ENCODE measurements around the gene PDIA2.

PDIA2 gene

GRCh38 chr16:263182-263774, 19.7 kb upstream of the PDIA2 start:
- no peak for DNase-seq
- H3K4me1 ChIP-seq (ENCODE audit: control extremely low read depth in 1 of 4, control insufficient read depth in 4 of 4, insufficient read depth in 4 of 4, low read length in 3 of 4), result peaks cover 0 to 6% (median 3%) of the 10 kb centered on the region in 4 experiments
- ChIA-PET POLR2A (no interaction called here), CTCF (interaction anchor here (1.0 to 1.4 kb wide), 2 partner anchors 9 to 24 kb away, joined by 3 to 4 read pairs; no protein-coding TSS in a partner anchor)
- H3K4me3 ChIP-seq (ENCODE audit: control insufficient read depth in 1 of 7, extremely low read depth in 1 of 7, insufficient read depth in 4 of 7, low read depth in 2 of 7, low read length in 6 of 7), result no peak overlapping the region
- H3K27me3 ChIP-seq (replicated peaks in 2 of 5; ENCODE audit: control insufficient read depth in 4 of 5, insufficient read depth in 5 of 5, low read length in 4 of 5), result no peaks in the 10 kb centered on the region
- 96% methylated on average over 35 of the region's 35 CpGs for WGBS (ENCODE audit: insufficient coverage)
- peaks cover 0 to 62% (median 32%) of the 10 kb centered on the region in 4 experiments for H3K36me3 ChIP-seq (ENCODE audit: control insufficient read depth in 4 of 4, insufficient read depth in 4 of 4, low read length in 3 of 4)
- H3K9me3 ChIP-seq (ENCODE audit: control extremely low read depth in 1 of 5, control insufficient read depth in 4 of 5, insufficient read depth in 2 of 5, low read depth in 1 of 5, low read length in 4 of 5), result no peaks in the 10 kb centered on the region
- H3K27ac ChIP-seq (ENCODE audit: insufficient read depth in 1 of 2, low read depth in 1 of 2, low read length in 2 of 2, poor library complexity in 1 of 2, severe bottlenecking in 2 of 2), result no peak overlapping the region

GRCh38 chr16:263944-264343, 19.0 kb upstream of the PDIA2 start:
- no peaks in the 10 kb centered on the region for H3K27me3 ChIP-seq (replicated peaks in 2 of 5; ENCODE audit: control insufficient read depth in 4 of 5, insufficient read depth in 5 of 5, low read length in 4 of 5)
- H3K4me1 ChIP-seq (ENCODE audit: control extremely low read depth in 1 of 4, control insufficient read depth in 4 of 4, insufficient read depth in 4 of 4, low read length in 3 of 4), result peaks cover 0 to 6% (median 2%) of the 10 kb centered on the region in 4 experiments
- no peaks in the 10 kb centered on the region for H3K9me3 ChIP-seq (ENCODE audit: control extremely low read depth in 1 of 5, control insufficient read depth in 4 of 5, insufficient read depth in 2 of 5, low read depth in 1 of 5, low read length in 4 of 5)
- CTCF ChIA-PET, result interaction anchor here (1.0 to 1.4 kb wide), 2 partner anchors 10 to 24 kb away, joined by 3 to 4 read pairs; no protein-coding TSS in a partner anchor
- POLR2A ChIA-PET, result no interaction called here
- H3K4me3 ChIP-seq (ENCODE audit: control insufficient read depth in 1 of 7, extremely low read depth in 1 of 7, insufficient read depth in 4 of 7, low read depth in 2 of 7, low read length in 6 of 7), result no peak overlapping the region
- 97% methylated on average over 16 of the region's 17 CpGs for WGBS (ENCODE audit: insufficient coverage)
- no peak for DNase-seq
- peaks cover 0 to 62% (median 32%) of the 10 kb centered on the region in 4 experiments for H3K36me3 ChIP-seq (ENCODE audit: control insufficient read depth in 4 of 4, insufficient read depth in 4 of 4, low read length in 3 of 4)
- no peak overlapping the region for H3K27ac ChIP-seq (ENCODE audit: insufficient read depth in 1 of 2, low read depth in 1 of 2, low read length in 2 of 2, poor library complexity in 1 of 2, severe bottlenecking in 2 of 2)

DNA sequence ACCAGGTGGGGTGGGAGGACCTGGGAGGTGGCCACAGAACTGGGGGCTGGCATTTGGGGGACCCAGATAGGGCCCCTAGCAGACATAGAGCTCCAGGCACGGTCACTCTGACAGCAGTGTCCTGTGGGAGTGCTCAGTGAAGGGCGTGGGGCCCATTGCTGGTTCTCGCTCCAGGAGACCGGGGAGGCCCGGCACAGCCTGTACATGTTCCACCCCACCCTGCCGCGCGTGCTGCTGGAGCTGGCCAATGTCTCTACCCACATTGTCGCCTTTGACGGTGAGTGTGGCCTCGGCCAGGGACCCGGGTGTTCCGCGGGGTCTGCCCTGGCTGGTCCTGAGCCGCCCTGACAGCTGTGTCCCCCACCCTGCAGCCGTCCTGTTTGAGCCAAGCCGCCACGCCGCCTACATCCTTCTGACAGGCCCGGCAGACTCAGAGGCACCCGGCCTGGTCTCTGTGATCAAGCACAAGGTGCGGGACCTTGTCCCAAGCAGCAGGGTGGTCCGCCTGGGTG, 18.5 kb upstream of the PDIA2 start:
- no peak overlapping the region for H3K4me3 ChIP-seq (ENCODE audit: control insufficient read depth in 1 of 7, extremely low read depth in 1 of 7, insufficient read depth in 4 of 7, low read depth in 2 of 7, low read length in 6 of 7)
- DNase-seq, result no peak
- CTCF ChIA-PET, result interaction anchor here (1.4 kb wide), 1 partner anchor 25 kb away, joined by 4 read pairs; no protein-coding TSS in a partner anchor

DNA sequence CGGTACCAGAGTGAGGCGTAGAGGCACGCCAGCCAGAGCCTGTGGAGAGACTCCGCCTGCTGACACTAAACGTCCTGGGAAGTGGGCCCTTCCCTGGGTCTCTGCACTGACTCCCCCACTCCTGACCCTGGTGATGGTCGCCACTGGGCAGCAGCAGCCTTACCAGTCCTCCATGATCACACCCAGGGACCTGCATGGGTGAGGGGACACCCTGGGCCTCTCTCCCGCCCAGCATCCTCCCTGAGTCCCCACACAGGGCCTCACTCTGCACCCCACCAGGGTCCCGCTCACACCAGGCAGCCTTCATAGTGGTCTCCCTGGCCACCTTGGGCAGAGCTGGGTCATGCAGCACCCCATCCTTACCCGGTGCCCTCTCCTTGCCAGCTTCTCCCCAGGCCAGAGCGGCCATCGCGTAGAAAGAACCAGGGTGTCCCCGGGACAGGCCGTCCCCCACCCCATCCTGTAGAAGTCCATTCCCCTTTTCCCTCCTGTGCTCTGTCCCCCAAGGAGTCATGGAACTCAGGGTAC, 17.9 kb upstream of the PDIA2 start:
- no peak overlapping the region for H3K4me3 ChIP-seq (ENCODE audit: control insufficient read depth in 1 of 7, extremely low read depth in 1 of 7, insufficient read depth in 4 of 7, low read depth in 2 of 7, low read length in 6 of 7)
- 98% methylated on average over 12 of the region's 14 CpGs for WGBS (ENCODE audit: insufficient coverage)
- H3K4me1 ChIP-seq (ENCODE audit: control extremely low read depth in 1 of 4, control insufficient read depth in 4 of 4, insufficient read depth in 4 of 4, low read length in 3 of 4), result no peaks in the 10 kb centered on the region
- no peak overlapping the region for H3K27ac ChIP-seq (ENCODE audit: insufficient read depth in 1 of 2, low read depth in 1 of 2, low read length in 2 of 2, poor library complexity in 1 of 2, severe bottlenecking in 2 of 2)
- ChIA-PET CTCF (no interaction called here), POLR2A (no interaction called here)
- no peaks in the 10 kb centered on the region for H3K9me3 ChIP-seq (ENCODE audit: control extremely low read depth in 1 of 5, control insufficient read depth in 4 of 5, insufficient read depth in 2 of 5, low read depth in 1 of 5, low read length in 4 of 5)
- no peaks in the 10 kb centered on the region for H3K27me3 ChIP-seq (replicated peaks in 2 of 5; ENCODE audit: control insufficient read depth in 4 of 5, insufficient read depth in 5 of 5, low read length in 4 of 5)
- no peak for DNase-seq
- H3K36me3 ChIP-seq (ENCODE audit: control insufficient read depth in 4 of 4, insufficient read depth in 4 of 4, low read length in 3 of 4), result peaks cover 0 to 51% (median 29%) of the 10 kb centered on the region in 4 experiments

More for the DNA sequence above, 18.5 kb upstream of the PDIA2 start:
- Histone ChIP-seq H3K27me3 (replicated peaks in 2 of 5; ENCODE audit: control insufficient read depth in 4 of 5, insufficient read depth in 5 of 5, low read length in 4 of 5) (no peaks in the 10 kb centered on the region), H3K4me1 (ENCODE audit: control extremely low read depth in 1 of 4, control insufficient read depth in 4 of 4, insufficient read depth in 4 of 4, low read length in 3 of 4) (peaks cover 0 to 4% (median under 1%) of the 10 kb centered on the region in 4 experiments), H3K36me3 (ENCODE audit: control insufficient read depth in 4 of 4, insufficient read depth in 4 of 4, low read length in 3 of 4) (peaks cover 0 to 57% (median 32%) of the 10 kb centered on the region in 4 experiments), H3K9me3 (ENCODE audit: control extremely low read depth in 1 of 5, control insufficient read depth in 4 of 5, insufficient read depth in 2 of 5, low read depth in 1 of 5, low read length in 4 of 5) (no peaks in the 10 kb centered on the region), H3K27ac (ENCODE audit: insufficient read depth in 1 of 2, low read depth in 1 of 2, low read length in 2 of 2, poor library complexity in 1 of 2, severe bottlenecking in 2 of 2) (no peak overlapping the region)
- POLR2A ChIA-PET, result no interaction called here
- 94% methylated on average over 23 of the region's 23 CpGs for WGBS (ENCODE audit: insufficient coverage)

GRCh38 chr16:265711-266110, 17.3 kb upstream of the PDIA2 start:
- Histone ChIP-seq H3K4me1 (ENCODE audit: control extremely low read depth in 1 of 4, control insufficient read depth in 4 of 4, insufficient read depth in 4 of 4, low read length in 3 of 4) (no peaks in the 10 kb centered on the region), H3K27me3 (replicated peaks in 2 of 5; ENCODE audit: control insufficient read depth in 4 of 5, insufficient read depth in 5 of 5, low read length in 4 of 5) (no peaks in the 10 kb centered on the region), H3K9me3 (ENCODE audit: control extremely low read depth in 1 of 5, control insufficient read depth in 4 of 5, insufficient read depth in 2 of 5, low read depth in 1 of 5, low read length in 4 of 5) (no peaks in the 10 kb centered on the region), H3K27ac (ENCODE audit: insufficient read depth in 1 of 2, low read depth in 1 of 2, low read length in 2 of 2, poor library complexity in 1 of 2, severe bottlenecking in 2 of 2) (no peak overlapping the region), H3K36me3 (ENCODE audit: control insufficient read depth in 4 of 4, insufficient read depth in 4 of 4, low read length in 3 of 4) (peaks cover 0 to 45% (median 24%) of the 10 kb centered on the region in 4 experiments), H3K4me3 (ENCODE audit: control insufficient read depth in 1 of 7, extremely low read depth in 1 of 7, insufficient read depth in 4 of 7, low read depth in 2 of 7, low read length in 6 of 7) (no peak overlapping the region)
- CTCF ChIA-PET, result no interaction called here
- no peak for DNase-seq
- POLR2A ChIA-PET, result no interaction called here
- 82% methylated on average over 12 of the region's 12 CpGs for WGBS (ENCODE audit: insufficient coverage)

DNA sequence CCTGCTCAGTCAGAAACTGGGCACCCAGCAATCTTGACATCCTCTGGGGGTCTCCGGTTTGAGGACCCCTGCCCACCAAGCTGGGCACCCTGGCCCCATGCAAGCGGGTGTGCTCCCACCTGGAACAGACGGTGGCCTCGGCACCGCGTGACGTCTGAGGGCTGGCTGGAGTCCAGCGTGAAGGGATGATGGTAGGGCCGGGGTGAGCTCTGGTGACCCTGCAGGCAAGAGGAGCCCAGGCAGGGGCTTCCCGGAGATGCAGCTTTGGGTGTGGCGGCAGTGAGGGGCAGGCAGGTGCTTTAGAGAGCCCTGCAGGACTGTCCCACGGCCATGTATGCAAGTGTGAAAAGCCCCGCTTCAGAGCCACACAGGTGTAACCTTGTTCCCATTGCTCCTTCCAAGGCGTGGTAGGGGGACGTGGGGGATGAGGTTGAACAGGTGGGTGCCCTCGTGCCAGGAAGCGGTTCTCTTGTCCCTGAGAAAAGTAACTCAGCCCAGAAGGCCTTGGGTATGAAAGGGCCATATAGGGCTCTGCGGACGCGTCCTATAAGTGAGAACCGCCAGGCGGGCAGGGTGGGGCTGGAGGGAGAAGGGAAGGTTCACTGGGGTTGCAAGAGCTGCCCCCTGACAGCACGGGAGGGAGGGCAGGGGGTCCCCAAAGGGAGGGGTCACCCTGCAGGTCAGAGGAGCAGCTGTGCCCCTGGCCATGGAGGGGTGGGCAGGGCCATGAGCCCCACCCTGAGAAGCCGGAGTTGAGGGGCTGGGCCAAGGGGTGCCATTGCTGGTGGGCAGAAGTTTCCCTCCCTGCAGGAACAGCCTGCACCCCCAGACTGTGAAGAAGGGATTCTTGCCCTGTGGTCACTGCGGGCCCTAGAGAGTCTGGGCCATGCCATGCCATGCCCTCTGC, 16.5 kb upstream of the PDIA2 start:
- 88% methylated on average over 21 of the region's 25 CpGs for WGBS (ENCODE audit: insufficient coverage)

More for the DNA sequence above, 16.5 kb upstream of the PDIA2 start:
- Histone ChIP-seq H3K9me3 (ENCODE audit: control extremely low read depth in 1 of 5, control insufficient read depth in 4 of 5, insufficient read depth in 2 of 5, low read depth in 1 of 5, low read length in 4 of 5) (no peaks in the 10 kb centered on the region), H3K4me1 (ENCODE audit: control extremely low read depth in 1 of 4, control insufficient read depth in 4 of 4, insufficient read depth in 4 of 4, low read length in 3 of 4) (no peaks in the 10 kb centered on the region), H3K27ac (ENCODE audit: insufficient read depth in 1 of 2, low read depth in 1 of 2, low read length in 2 of 2, poor library complexity in 1 of 2, severe bottlenecking in 2 of 2) (no peak overlapping the region), H3K27me3 (replicated peaks in 2 of 5; ENCODE audit: control insufficient read depth in 4 of 5, insufficient read depth in 5 of 5, low read length in 4 of 5) (no peaks in the 10 kb centered on the region), H3K4me3 (ENCODE audit: control insufficient read depth in 1 of 7, extremely low read depth in 1 of 7, insufficient read depth in 4 of 7, low read depth in 2 of 7, low read length in 6 of 7) (peak overlapping the region in 1 of 7 experiments; percentile 4), H3K36me3 (ENCODE audit: control insufficient read depth in 4 of 4, insufficient read depth in 4 of 4, low read length in 3 of 4) (peaks cover 0 to 37% (median 20%) of the 10 kb centered on the region in 4 experiments)
- ChIA-PET CTCF (no interaction called here), POLR2A (no interaction called here)
- no peak for DNase-seq

All from common myeloid progenitor, CD34-positive (primary cell).